ENCODE results near the gene PADI3.

Gene PADI3

GRCh38 chr1:17270891-17271765 lies 22.2 kb downstream of the PADI3 start:
- Mint-ChIP-seq H3K9me3 (no peaks in the 10 kb centered on the region), H3K4me3 (no peak overlapping the region), H3K36me3 (no peaks in the 10 kb centered on the region), H3K27ac (no peak overlapping the region), H3K27me3 (peaks cover 4% of the 10 kb centered on the region), H3K4me1 (no peaks in the 10 kb centered on the region)

- no peak overlapping the region for H3K27ac Mint-ChIP-seq
- H3K4me3 Mint-ChIP-seq: no peak overlapping the region
- H3K27me3 Mint-ChIP-seq: peaks cover 4% of the 10 kb centered on the region
- no peaks in the 10 kb centered on the region for H3K9me3 Mint-ChIP-seq
- H3K4me1 Mint-ChIP-seq: no peaks in the 10 kb centered on the region
- no peaks in the 10 kb centered on the region for H3K36me3 Mint-ChIP-seq
Measured at GRCh38 chr1:17272066-17272465, 23.2 kb downstream of the PADI3 start.

GRCh38 chr1:17272646-17273045 lies 23.7 kb downstream of the PADI3 start:
- Mint-ChIP-seq H3K27me3 (peaks cover 4% of the 10 kb centered on the region), H3K4me3 (no peak overlapping the region), H3K4me1 (no peaks in the 10 kb centered on the region), H3K9me3 (no peaks in the 10 kb centered on the region), H3K36me3 (no peaks in the 10 kb centered on the region), H3K27ac (no peak overlapping the region)

GRCh38 chr1:17273096-17273495 lies 24.2 kb downstream of the PADI3 start:
- Mint-ChIP-seq H3K4me3 (no peak overlapping the region), H3K9me3 (no peaks in the 10 kb centered on the region), H3K36me3 (no peaks in the 10 kb centered on the region), H3K27me3 (peaks cover 4% of the 10 kb centered on the region), H3K27ac (no peak overlapping the region), H3K4me1 (no peaks in the 10 kb centered on the region)

GRCh38 chr1:17274186-17275170 lies 25.6 kb downstream of the PADI3 start:
- Mint-ChIP-seq H3K27ac (no peak overlapping the region), H3K4me1 (no peaks in the 10 kb centered on the region)

GRCh38 chr1:17276568-17276967 lies 27.7 kb downstream of the PADI3 start:
- H3K36me3 Mint-ChIP-seq: no peaks in the 10 kb centered on the region
- H3K27ac Mint-ChIP-seq: no peak overlapping the region
- no peak overlapping the region for H3K4me3 Mint-ChIP-seq
- H3K27me3 Mint-ChIP-seq: peaks cover 4% of the 10 kb centered on the region
- H3K4me1 Mint-ChIP-seq: no peaks in the 10 kb centered on the region
- no peaks in the 10 kb centered on the region for H3K9me3 Mint-ChIP-seq

More at GRCh38 chr1:17274186-17275170, 25.6 kb downstream of the PADI3 start:
- Mint-ChIP-seq H3K4me3 (no peak overlapping the region), H3K27me3 (peaks cover 4% of the 10 kb centered on the region), H3K36me3 (no peaks in the 10 kb centered on the region), H3K9me3 (no peaks in the 10 kb centered on the region)

GRCh38 chr1:17277511-17278159 lies 28.7 kb downstream of the PADI3 start:
- no peak overlapping the region for H3K4me3 Mint-ChIP-seq
- no peak overlapping the region for H3K27ac Mint-ChIP-seq
- no peaks in the 10 kb centered on the region for H3K9me3 Mint-ChIP-seq

GRCh38 chr1:17278996-17279830 lies 30.3 kb downstream of the PADI3 start:
- Mint-ChIP-seq H3K27me3 (peaks cover 9% of the 10 kb centered on the region), H3K4me3 (no peak overlapping the region), H3K9me3 (no peaks in the 10 kb centered on the region), H3K27ac (no peak overlapping the region), H3K4me1 (no peaks in the 10 kb centered on the region), H3K36me3 (no peaks in the 10 kb centered on the region)

More at GRCh38 chr1:17277511-17278159, 28.7 kb downstream of the PADI3 start:
- Mint-ChIP-seq H3K4me1 (no peaks in the 10 kb centered on the region), H3K36me3 (no peaks in the 10 kb centered on the region), H3K27me3 (peaks cover 7% of the 10 kb centered on the region)

GRCh38 chr1:17280436-17280835 lies 31.5 kb downstream of the PADI3 start:
- no peak overlapping the region for H3K27ac Mint-ChIP-seq
- H3K4me1 Mint-ChIP-seq: no peaks in the 10 kb centered on the region
- no peak overlapping the region for H3K4me3 Mint-ChIP-seq
- H3K9me3 Mint-ChIP-seq: no peaks in the 10 kb centered on the region
- H3K36me3 Mint-ChIP-seq: no peaks in the 10 kb centered on the region
- H3K27me3 Mint-ChIP-seq: peaks cover 8% of the 10 kb centered on the region

- no peaks in the 10 kb centered on the region for H3K4me1 Mint-ChIP-seq
- H3K27ac Mint-ChIP-seq: no peak overlapping the region
- H3K9me3 Mint-ChIP-seq: no peaks in the 10 kb centered on the region
- H3K27me3 Mint-ChIP-seq: peaks cover 6% of the 10 kb centered on the region
- no peak overlapping the region for H3K4me3 Mint-ChIP-seq
- H3K36me3 Mint-ChIP-seq: no peaks in the 10 kb centered on the region
Measured at GRCh38 chr1:17280894-17281293, 32.0 kb downstream of the PADI3 start.

GRCh38 chr1:17281775-17282181 lies 32.9 kb downstream of the PADI3 start:
- Mint-ChIP-seq H3K27ac (no peak overlapping the region), H3K27me3 (peaks cover 6% of the 10 kb centered on the region), H3K9me3 (no peaks in the 10 kb centered on the region), H3K4me1 (no peaks in the 10 kb centered on the region), H3K4me3 (no peak overlapping the region), H3K36me3 (no peaks in the 10 kb centered on the region)

- H3K27ac Mint-ChIP-seq: no peak overlapping the region
- no peak overlapping the region for H3K4me3 Mint-ChIP-seq
- H3K27me3 Mint-ChIP-seq: peaks cover 6% of the 10 kb centered on the region
- H3K9me3 Mint-ChIP-seq: no peaks in the 10 kb centered on the region
- H3K36me3 Mint-ChIP-seq: no peaks in the 10 kb centered on the region
- no peaks in the 10 kb centered on the region for H3K4me1 Mint-ChIP-seq
Measured at GRCh38 chr1:17282836-17283235, 33.9 kb downstream of the PADI3 start.

- Mint-ChIP-seq H3K9me3 (no peaks in the 10 kb centered on the region), H3K27ac (no peak overlapping the region), H3K4me1 (no peaks in the 10 kb centered on the region), H3K4me3 (no peak overlapping the region), H3K36me3 (no peaks in the 10 kb centered on the region), H3K27me3 (peaks cover 8% of the 10 kb centered on the region)
Measured at GRCh38 chr1:17286646-17287045, 37.7 kb downstream of the PADI3 start.

GRCh38 chr1:17287130-17287776 lies 38.4 kb downstream of the PADI3 start:
- no peaks in the 10 kb centered on the region for H3K4me1 Mint-ChIP-seq
- peaks cover 5% of the 10 kb centered on the region for H3K27me3 Mint-ChIP-seq
- H3K4me3 Mint-ChIP-seq: no peak overlapping the region
- H3K9me3 Mint-ChIP-seq: no peaks in the 10 kb centered on the region
- no peaks in the 10 kb centered on the region for H3K36me3 Mint-ChIP-seq
- H3K27ac Mint-ChIP-seq: no peak overlapping the region

All from activated naive CD4-positive, alpha-beta T cell treated with anti-CD3 and anti-CD28 coated beads, Interleukin-2, amount 50 U/mL, for 24 hours (primary cell).